ENCODE data around the gene FOXL3. TPM values are rescaled to one million over a fixed set of nuclear protein-coding genes. Genes with fewer than 3 reads are reported as not detected.

FOXL3 gene
- total and polyA plus RNA-seq, 3 donors from 2014 or later, result 4.5 to 37.7 (median 14.5) TPM

DNA sequence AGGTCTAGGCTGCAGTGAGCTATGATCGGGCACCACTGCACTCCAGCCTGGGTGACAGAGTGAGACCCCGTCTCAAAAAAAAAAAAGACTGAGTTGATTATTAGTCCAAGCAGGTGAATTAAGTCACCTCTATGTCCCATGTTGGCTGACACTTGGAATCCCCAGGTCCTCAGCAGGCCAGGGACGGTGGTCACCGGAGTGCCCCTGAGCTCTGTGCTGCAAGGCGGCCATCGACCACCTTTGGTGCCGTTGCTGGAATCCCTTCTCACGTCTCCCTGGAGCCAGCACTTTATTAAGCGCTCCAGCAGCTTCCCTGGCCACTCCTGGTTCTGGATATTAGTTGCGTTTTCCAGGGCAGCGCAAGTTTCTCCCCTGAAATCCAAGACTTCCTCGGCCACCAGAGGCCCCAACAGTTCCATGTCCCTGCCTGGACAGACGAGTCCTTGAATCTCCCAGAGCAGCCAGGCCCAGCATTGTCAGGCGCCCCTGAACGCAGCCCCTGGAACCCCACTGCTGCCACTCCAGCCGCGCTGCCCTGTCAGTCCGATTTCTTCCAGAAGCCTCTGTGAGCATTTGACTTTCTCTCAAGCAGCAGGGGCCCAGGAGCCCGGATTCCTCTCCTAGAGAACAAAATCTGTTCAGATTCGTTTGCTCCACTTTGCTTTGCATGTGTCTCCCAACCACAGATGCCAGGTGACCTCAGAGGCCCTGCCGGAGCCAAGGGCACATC, 38.4 kb upstream of the FOXL3 start:
- no peaks in the 10 kb centered on the region for H3K4me1 ChIP-seq
- TF ChIP-seq POLR2A (IDR thresholded peaks at IDR 0.05), result no peak
- TF ChIP-seq, protein P1, sequence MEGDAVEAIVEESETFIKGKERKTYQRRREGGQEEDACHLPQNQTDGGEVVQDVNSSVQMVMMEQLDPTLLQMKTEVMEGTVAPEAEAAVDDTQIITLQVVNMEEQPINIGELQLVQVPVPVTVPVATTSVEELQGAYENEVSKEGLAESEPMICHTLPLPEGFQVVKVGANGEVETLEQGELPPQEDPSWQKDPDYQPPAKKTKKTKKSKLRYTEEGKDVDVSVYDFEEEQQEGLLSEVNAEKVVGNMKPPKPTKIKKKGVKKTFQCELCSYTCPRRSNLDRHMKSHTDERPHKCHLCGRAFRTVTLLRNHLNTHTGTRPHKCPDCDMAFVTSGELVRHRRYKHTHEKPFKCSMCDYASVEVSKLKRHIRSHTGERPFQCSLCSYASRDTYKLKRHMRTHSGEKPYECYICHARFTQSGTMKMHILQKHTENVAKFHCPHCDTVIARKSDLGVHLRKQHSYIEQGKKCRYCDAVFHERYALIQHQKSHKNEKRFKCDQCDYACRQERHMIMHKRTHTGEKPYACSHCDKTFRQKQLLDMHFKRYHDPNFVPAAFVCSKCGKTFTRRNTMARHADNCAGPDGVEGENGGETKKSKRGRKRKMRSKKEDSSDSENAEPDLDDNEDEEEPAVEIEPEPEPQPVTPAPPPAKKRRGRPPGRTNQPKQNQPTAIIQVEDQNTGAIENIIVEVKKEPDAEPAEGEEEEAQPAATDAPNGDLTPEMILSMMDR (IDR thresholded peaks at IDR 0.05), result no peak

DNA sequence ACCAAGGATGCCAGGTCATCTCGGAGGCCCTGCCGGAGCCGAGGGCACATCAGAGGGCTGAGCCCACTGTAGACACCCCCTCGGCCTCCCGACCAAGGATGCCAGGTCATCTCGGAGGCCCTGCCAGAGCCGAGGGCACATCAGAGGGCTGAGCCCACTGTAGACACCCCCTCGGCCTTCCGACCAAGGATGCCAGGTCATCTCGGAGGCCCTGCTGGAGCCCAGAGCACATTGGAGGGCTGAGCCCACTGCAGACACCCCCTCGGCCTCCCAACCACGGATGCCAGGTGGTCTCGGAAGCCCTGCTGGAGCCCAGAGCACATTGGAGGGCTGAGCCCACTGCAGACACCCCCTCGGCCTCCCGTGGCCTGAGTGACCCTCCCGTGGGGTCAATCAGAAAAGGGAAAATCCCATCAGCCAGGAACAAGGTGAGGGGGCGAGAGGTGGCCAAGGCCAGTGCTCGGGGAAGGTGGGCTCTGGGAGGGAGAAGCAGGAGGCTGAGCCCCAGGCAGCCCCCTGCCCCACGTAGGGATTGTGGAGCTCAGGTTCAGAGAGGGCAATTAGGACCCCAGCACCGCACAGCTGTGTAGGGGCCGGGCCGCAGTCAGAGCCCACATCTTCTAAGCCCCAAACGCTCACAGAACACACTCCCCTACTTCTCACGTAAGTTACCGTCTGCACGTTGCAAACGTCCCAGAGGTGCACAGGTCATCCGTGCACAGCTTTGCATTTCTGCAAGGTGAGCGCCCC, 37.6 kb upstream of the FOXL3 start:
- H3K4me1 ChIP-seq, result no peaks in the 10 kb centered on the region
- H3K36me3 ChIP-seq (ENCODE audit: low read depth, missing control alignments), result no peaks in the 10 kb centered on the region
- no peak overlapping the region for H3K4me3 ChIP-seq
- TF ChIP-seq, protein P1 (IDR thresholded peaks at IDR 0.05), result no peak
- TF ChIP-seq POLR2A (IDR thresholded peaks at IDR 0.05), result no peak
- H3K27ac ChIP-seq, result no peak overlapping the region
- H3K9me3 ChIP-seq, result no peaks in the 10 kb centered on the region
- WGBS, 2 donors, result 91 to 94% methylated on average over 13 to 26 of the region's 29 CpGs
- no peaks in the 10 kb centered on the region for H3K27me3 ChIP-seq
- intact Hi-C loops (cut with DNase I; ENCODE audit: low total_unique reads), result no loop called here
- DNase-seq, result no peak

More for the DNA sequence above, 38.4 kb upstream of the FOXL3 start:
- intact Hi-C loops (cut with DNase I; ENCODE audit: low total_unique reads), result no loop called here
- Histone ChIP-seq H3K27ac (no peak overlapping the region), H3K4me3 (no peak overlapping the region), H3K27me3 (no peaks in the 10 kb centered on the region), H3K9me3 (no peaks in the 10 kb centered on the region), H3K36me3 (ENCODE audit: low read depth, missing control alignments) (no peaks in the 10 kb centered on the region)
- no peak for DNase-seq
- 89 to 94% methylated on average over 17 to 21 of the region's 21 CpGs for WGBS, 2 donors

DNA sequence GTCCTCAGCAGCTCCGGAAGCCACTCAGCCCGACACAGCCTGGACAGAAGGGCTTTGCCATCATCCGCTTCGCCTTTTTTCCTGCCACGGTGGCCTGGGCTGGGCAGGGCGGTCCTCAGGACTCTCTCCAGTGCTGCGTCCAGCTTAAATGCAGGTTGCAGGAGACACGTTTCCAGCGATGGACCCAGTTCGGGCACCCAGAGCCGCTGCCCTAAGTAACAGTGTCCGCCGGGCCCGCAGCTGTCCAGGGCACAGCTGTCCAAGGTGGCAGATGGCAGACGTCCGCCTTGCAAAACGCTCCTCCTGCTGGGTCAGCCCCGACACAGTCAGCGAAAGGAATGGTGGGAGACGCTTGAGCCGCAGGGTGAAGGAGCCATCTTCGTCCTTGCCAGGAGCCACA, 37.0 kb upstream of the FOXL3 start:
- no peaks in the 10 kb centered on the region for H3K36me3 ChIP-seq (ENCODE audit: low read depth, missing control alignments)
- H3K27ac ChIP-seq, result no peak overlapping the region
- no peak for DNase-seq
- intact Hi-C loops (cut with DNase I; ENCODE audit: low total_unique reads), result no loop called here
- no peak overlapping the region for H3K4me3 ChIP-seq
- H3K9me3 ChIP-seq, result no peaks in the 10 kb centered on the region
- no peak for TF ChIP-seq POLR2A (IDR thresholded peaks at IDR 0.05)
- TF ChIP-seq, protein P1 (IDR thresholded peaks at IDR 0.05), result no peak
- no peaks in the 10 kb centered on the region for H3K4me1 ChIP-seq
- 95 to 96% methylated on average over 12 to 22 of the region's 22 CpGs for WGBS, 2 donors
- H3K27me3 ChIP-seq, result no peaks in the 10 kb centered on the region

DNA sequence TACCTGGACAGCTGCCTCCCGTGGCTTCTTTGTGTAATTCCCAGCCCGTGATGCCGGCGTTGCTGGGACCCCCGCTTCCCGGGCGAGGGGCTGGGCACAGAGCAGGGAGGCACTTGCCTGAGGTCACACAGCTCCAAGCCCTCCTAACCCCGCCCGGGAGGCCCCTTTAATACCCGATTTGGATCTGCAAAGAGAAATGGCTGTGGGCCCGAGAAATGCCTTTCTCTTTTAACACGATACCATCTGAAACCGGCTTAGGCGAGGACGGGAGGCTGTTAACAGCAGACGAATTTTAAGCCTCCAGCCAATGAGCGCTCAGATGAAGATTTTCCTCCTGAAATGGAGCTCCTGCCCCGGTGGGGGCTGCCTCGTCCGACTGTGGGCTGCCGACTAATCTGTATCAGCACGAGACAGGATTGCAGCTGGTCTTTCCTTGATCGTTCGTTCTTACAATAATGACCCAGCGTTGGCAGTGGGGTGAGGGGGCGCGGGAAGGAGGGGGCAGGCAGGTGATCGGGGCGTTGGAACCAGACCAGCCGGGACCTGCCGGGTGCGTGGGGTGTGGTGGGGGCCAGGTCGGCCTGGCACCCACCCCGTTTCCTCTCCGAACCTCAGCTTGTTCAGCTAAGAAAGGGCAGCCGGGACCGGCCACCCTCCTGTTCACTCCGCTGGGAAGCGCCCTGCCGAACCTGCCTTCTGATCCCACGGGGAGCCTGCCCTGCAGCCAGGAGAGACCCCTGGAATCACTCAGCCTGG, 36.2 kb upstream of the FOXL3 start:
- Histone ChIP-seq H3K4me1 (no peaks in the 10 kb centered on the region), H3K27ac (no peak overlapping the region), H3K27me3 (no peaks in the 10 kb centered on the region), H3K36me3 (ENCODE audit: low read depth, missing control alignments) (no peaks in the 10 kb centered on the region), H3K4me3 (no peak overlapping the region), H3K9me3 (no peaks in the 10 kb centered on the region)
- 89 to 92% methylated on average over 35 to 41 of the region's 41 CpGs for WGBS, 2 donors
- DNase-seq, result no peak
- intact Hi-C loops (cut with DNase I; ENCODE audit: low total_unique reads), result no loop called here
- TF ChIP-seq, protein P1 (IDR thresholded peaks at IDR 0.05), result no peak
- no peak for TF ChIP-seq POLR2A (IDR thresholded peaks at IDR 0.05)

Data from testis (tissue), 3 donors.